HepG2 (cell line): ENCODE data around the gene GGTA1. TPM values are rescaled to one million over a fixed set of nuclear protein-coding genes. Genes with fewer than 3 reads are reported as not detected.

Experiments used
- ARHGAP35 ChIP-seq: sonication (generic); formaldehyde crosslinking; IDR thresholded peaks from 2 replicates; pipeline ENCODE4 v1.9.0; 2022; ENCODE audit warnings: mild to moderate bottlenecking, inconsistent platforms, moderate library complexity, missing genetic modification reagents, borderline replicate concordance
- ERF ChIP-seq: IDR thresholded peaks from 2 replicates; pipeline ENCODE4 v1.6.1; 2018; ENCODE audit warnings: missing biosample characterization, missing genetic modification reagents
- GPN1 ChIP-seq: sonication (generic); formaldehyde crosslinking; IDR thresholded peaks from 2 replicates; pipeline ENCODE4 v1.5.1; 2020; ENCODE audit warnings: missing genetic modification reagents, borderline replicate concordance
- HOXA5 ChIP-seq: sonication (generic); formaldehyde crosslinking; IDR thresholded peaks from 2 replicates; pipeline ENCODE4 v1.4.0; 2020; ENCODE audit warnings: missing genetic modification reagents
- JUNB ChIP-seq: sonication (generic); formaldehyde crosslinking; IDR thresholded peaks from 2 replicates; pipeline ENCODE4 v1.8.0; 2022; ENCODE audit warnings: missing genetic modification reagents, mild to moderate bottlenecking, borderline replicate concordance
- JUND ChIP-seq: sonication (generic); formaldehyde crosslinking; IDR thresholded peaks from 2 replicates; pipeline ENCODE4 v1.8.0; 2022; ENCODE audit warnings: mild to moderate bottlenecking, missing genetic modification reagents
- KLF16 ChIP-seq, 2 experiments: sonication (generic) in 1 of 2; formaldehyde crosslinking in 1 of 2; IDR thresholded peaks; 2 replicates each; pipeline versions ENCODE4 v1.6.1 to v1.8.0; 2016 to 2023; ENCODE audit warnings: missing genetic modification reagents in 2 of 2, missing compliant biosample characterization in 1 of 2
- RXRB ChIP-seq: IDR thresholded peaks from 2 replicates; pipeline ENCODE4 v1.6.1; 2016; ENCODE audit warnings: borderline replicate concordance, missing genetic modification reagents, missing compliant biosample characterization
- SALL2 ChIP-seq: sonication (generic); formaldehyde crosslinking; IDR thresholded peaks from 2 replicates; pipeline ENCODE4 v1.8.1; 2023; ENCODE audit warnings: mild to moderate bottlenecking, missing genetic modification reagents, inconsistent platforms
- SKI ChIP-seq: fragments of 450-650 bp; IDR thresholded peaks from one replicate; pipeline ENCODE4 v1.6.1; 2018; ENCODE audit warnings: mild to moderate bottlenecking; ENCODE audit not compliant: partially characterized antibody
- SOX5 ChIP-seq: IDR thresholded peaks from 2 replicates; pipeline ENCODE4 v1.6.1; 2016; ENCODE audit warnings: borderline replicate concordance
- STAT5B ChIP-seq: sonication (generic); formaldehyde crosslinking; IDR thresholded peaks from 2 replicates; pipeline ENCODE4 v1.4.0; 2020; ENCODE audit warnings: missing genetic modification reagents
- ZMYM4 ChIP-seq: sonication (generic); formaldehyde crosslinking; IDR thresholded peaks from 2 replicates; pipeline ENCODE4 v1.8.1; 2023; ENCODE audit warnings: mild to moderate bottlenecking, missing genetic modification reagents
- ZNF224 ChIP-seq: sonication (generic); formaldehyde crosslinking; IDR thresholded peaks from 2 replicates; pipeline ENCODE4 v1.5.0; 2020; ENCODE audit warnings: mild to moderate bottlenecking, missing genetic modification reagents
- ZNF235 ChIP-seq: sonication (generic); formaldehyde crosslinking; IDR thresholded peaks from 2 replicates; pipeline ENCODE4 v1.8.1; 2023; ENCODE audit warnings: mild to moderate bottlenecking, missing genetic modification reagents, borderline replicate concordance
- ZNF256 ChIP-seq: sonication (generic); formaldehyde crosslinking; conservative IDR thresholded peaks from 2 replicates; pipeline ENCODE4 v1.4.0; 2020; ENCODE audit warnings: missing genetic modification reagents
- ZNF543 ChIP-seq: sonication (generic); formaldehyde crosslinking; IDR thresholded peaks from 2 replicates; pipeline ENCODE4 v1.4.0; 2020; ENCODE audit warnings: mild to moderate bottlenecking, missing genetic modification reagents
- ZNF549 ChIP-seq: sonication (generic); formaldehyde crosslinking; IDR thresholded peaks from 2 replicates; pipeline ENCODE4 v1.5.0; 2020; ENCODE audit warnings: missing genetic modification reagents
- ZNF598 ChIP-seq: sonication (generic); formaldehyde crosslinking; IDR thresholded peaks from 2 replicates; pipeline ENCODE4 v1.5.1; 2020; ENCODE audit warnings: mild to moderate bottlenecking, missing genetic modification reagents, borderline replicate concordance
- ZNF614 ChIP-seq: IDR thresholded peaks from 2 replicates; pipeline ENCODE4 v1.6.1; 2018; ENCODE audit warnings: missing biosample characterization, missing genetic modification reagents, inconsistent platforms, borderline replicate concordance
- ZSCAN20 ChIP-seq: sonication (generic); formaldehyde crosslinking; IDR thresholded peaks from 2 replicates; pipeline ENCODE4 v1.4.0; 2020; ENCODE audit warnings: missing genetic modification reagents, mild to moderate bottlenecking, borderline replicate concordance
- polyA plus RNA-seq, 8 experiments: library from polyadenylated mRNA; depleted of rRNA in 3 of 8; stranded (reverse) in 7 of 8; unstranded in 1 of 8; fragments of >200 nt; fragmentation: Illumina TruSeq in 4 of 8; extraction: Trizol in 4 of 8; gene quantifications; 2 replicates each; pipeline versions ENCODE4 v1.2.1 to v1.2.3, GENCODE V29; 2011 to 2016; ENCODE audit warnings: low read depth in 4 of 8, missing spikeins in 1 of 8, mixed read lengths in 1 of 8; ENCODE audit not compliant: insufficient read depth in 1 of 8
- total RNA-seq, 5 experiments: library from RNA; depleted of rRNA; stranded (reverse); fragments of >200 nt; fragmentation: Illumina TruSeq; extraction: Trizol; gene quantifications; 2 replicates each; pipeline ENCODE4 v1.2.3, GENCODE V29; 2016; ENCODE audit warnings: low read depth in 1 of 5
- TF ChIP-seq, protein P1 (sequence below): IDR thresholded peaks from 2 replicates; pipeline ENCODE4 v1.6.1; 2016; ENCODE audit warnings: mild to moderate bottlenecking
- TF ChIP-seq, protein P2 (sequence below): sonication (generic); formaldehyde crosslinking; IDR thresholded peaks from 2 replicates; pipeline ENCODE4 v1.8.1; 2023; ENCODE audit warnings: mild to moderate bottlenecking, missing genetic modification reagents
- TF ChIP-seq, protein P3 (sequence below): sonication (generic); formaldehyde crosslinking; IDR thresholded peaks from 2 replicates; pipeline ENCODE4 v1.9.0; 2021; ENCODE audit warnings: missing genetic modification reagents, mild to moderate bottlenecking, borderline replicate concordance
- TF ChIP-seq, protein P4 (sequence below): sonication (generic); IDR thresholded peaks from 2 replicates; pipeline ENCODE4 v1.6.1; 2016; ENCODE audit warnings: low read depth, borderline replicate concordance
- TF ChIP-seq, protein P5 (sequence below): sonication (generic); formaldehyde crosslinking; IDR thresholded peaks from 2 replicates; pipeline ENCODE4 v1.4.0; 2020; ENCODE audit warnings: missing genetic modification reagents, borderline replicate concordance

Gene GGTA1
- total and polyA plus RNA-seq, 2 of the 13 experiments (the other 11 are each of a cell fraction or from before 2014, with no cell fraction given), result not detected

DNA sequence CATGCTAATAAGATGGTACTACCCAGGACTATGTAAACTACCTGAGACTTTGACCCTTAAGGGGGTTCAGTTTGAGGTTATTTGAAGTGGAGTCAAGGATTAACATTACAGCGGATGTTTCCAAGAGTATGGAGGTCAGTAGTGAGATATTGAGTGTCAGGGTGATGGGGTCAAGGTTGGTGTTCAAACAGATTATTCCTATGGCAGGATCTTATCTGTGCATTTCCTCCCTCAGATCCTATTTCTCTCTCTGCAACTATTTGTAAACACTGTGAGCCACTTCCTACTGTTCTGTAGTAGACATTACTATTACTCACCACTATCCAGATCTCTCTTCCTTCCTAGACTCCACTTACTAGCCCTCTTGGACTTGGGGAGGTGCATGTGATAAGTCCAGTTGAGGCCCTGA, 75.6 kb downstream of the GGTA1 start (continued):
- TF ChIP-seq, protein P1, sequence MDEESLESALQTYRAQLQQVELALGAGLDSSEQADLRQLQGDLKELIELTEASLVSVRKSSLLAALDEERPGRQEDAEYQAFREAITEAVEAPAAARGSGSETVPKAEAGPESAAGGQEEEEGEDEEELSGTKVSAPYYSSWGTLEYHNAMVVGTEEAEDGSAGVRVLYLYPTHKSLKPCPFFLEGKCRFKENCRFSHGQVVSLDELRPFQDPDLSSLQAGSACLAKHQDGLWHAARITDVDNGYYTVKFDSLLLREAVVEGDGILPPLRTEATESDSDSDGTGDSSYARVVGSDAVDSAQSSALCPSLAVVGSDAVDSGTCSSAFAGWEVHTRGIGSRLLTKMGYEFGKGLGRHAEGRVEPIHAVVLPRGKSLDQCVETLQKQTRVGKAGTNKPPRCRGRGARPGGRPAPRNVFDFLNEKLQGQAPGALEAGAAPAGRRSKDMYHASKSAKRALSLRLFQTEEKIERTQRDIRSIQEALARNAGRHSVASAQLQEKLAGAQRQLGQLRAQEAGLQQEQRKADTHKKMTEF (CRISPR knock-in tag), result peak; percentile 79; the same call in 1 of the 2 replicates
- peak; percentile 21; the same call in 1 of the 2 replicates for TF ChIP-seq JUND (CRISPR knock-in tag)
- TF ChIP-seq SOX5 (CRISPR knock-in tag), result peak; percentile 80; the same call in 1 of the 2 replicates
- TF ChIP-seq, protein P2, sequence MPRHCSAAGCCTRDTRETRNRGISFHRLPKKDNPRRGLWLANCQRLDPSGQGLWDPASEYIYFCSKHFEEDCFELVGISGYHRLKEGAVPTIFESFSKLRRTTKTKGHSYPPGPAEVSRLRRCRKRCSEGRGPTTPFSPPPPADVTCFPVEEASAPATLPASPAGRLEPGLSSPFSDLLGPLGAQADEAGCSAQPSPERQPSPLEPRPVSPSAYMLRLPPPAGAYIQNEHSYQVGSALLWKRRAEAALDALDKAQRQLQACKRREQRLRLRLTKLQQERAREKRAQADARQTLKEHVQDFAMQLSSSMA (CRISPR knock-in tag), result no peak
- TF ChIP-seq STAT5B (CRISPR knock-in tag), result no peak
- TF ChIP-seq, protein P3, sequence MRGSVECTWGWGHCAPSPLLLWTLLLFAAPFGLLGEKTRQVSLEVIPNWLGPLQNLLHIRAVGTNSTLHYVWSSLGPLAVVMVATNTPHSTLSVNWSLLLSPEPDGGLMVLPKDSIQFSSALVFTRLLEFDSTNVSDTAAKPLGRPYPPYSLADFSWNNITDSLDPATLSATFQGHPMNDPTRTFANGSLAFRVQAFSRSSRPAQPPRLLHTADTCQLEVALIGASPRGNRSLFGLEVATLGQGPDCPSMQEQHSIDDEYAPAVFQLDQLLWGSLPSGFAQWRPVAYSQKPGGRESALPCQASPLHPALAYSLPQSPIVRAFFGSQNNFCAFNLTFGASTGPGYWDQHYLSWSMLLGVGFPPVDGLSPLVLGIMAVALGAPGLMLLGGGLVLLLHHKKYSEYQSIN (CRISPR knock-in tag), result no peak
- 0 out of 2 replicates have a peak, but pooled peaks have one; percentile 24 for TF ChIP-seq HOXA5 (CRISPR knock-in tag)
- TF ChIP-seq ARHGAP35 (CRISPR knock-in tag), result no peak
- peak; percentile 57; the same call in 1 of the 2 replicates for TF ChIP-seq ERF (CRISPR knock-in tag)
- TF ChIP-seq JUNB (CRISPR knock-in tag), result no peak; the same call in 1 of the 2 replicates
- no peak for TF ChIP-seq ZNF598 (CRISPR knock-in tag)
- TF ChIP-seq ZNF543 (CRISPR knock-in tag), result no peak
- no peak for TF ChIP-seq ZNF224
- no peak for TF ChIP-seq ZSCAN20
- TF ChIP-seq, protein P4, sequence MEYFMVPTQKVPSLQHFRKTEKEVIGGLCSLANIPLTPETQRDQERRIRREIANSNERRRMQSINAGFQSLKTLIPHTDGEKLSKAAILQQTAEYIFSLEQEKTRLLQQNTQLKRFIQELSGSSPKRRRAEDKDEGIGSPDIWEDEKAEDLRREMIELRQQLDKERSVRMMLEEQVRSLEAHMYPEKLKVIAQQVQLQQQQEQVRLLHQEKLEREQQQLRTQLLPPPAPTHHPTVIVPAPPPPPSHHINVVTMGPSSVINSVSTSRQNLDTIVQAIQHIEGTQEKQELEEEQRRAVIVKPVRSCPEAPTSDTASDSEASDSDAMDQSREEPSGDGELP, result no peak
- TF ChIP-seq RXRB (CRISPR knock-in tag), result peak; percentile 97
- TF ChIP-seq KLF16 (CRISPR knock-in tag; IDR thresholded peaks at IDR 0.05), result no peak
- peak; percentile 24 for TF ChIP-seq SKI
- no peak for TF ChIP-seq GPN1 (CRISPR knock-in tag)
- 0 out of 2 replicates have a peak, but pooled peaks have one; percentile 46 for TF ChIP-seq ZNF614
- TF ChIP-seq SALL2 (CRISPR knock-in tag), result no peak
- TF ChIP-seq ZNF256 (CRISPR knock-in tag), result no peak
- peak; percentile 76 for TF ChIP-seq ZMYM4
- TF ChIP-seq ZNF235 (CRISPR knock-in tag), result no peak
- TF ChIP-seq, protein P5, sequence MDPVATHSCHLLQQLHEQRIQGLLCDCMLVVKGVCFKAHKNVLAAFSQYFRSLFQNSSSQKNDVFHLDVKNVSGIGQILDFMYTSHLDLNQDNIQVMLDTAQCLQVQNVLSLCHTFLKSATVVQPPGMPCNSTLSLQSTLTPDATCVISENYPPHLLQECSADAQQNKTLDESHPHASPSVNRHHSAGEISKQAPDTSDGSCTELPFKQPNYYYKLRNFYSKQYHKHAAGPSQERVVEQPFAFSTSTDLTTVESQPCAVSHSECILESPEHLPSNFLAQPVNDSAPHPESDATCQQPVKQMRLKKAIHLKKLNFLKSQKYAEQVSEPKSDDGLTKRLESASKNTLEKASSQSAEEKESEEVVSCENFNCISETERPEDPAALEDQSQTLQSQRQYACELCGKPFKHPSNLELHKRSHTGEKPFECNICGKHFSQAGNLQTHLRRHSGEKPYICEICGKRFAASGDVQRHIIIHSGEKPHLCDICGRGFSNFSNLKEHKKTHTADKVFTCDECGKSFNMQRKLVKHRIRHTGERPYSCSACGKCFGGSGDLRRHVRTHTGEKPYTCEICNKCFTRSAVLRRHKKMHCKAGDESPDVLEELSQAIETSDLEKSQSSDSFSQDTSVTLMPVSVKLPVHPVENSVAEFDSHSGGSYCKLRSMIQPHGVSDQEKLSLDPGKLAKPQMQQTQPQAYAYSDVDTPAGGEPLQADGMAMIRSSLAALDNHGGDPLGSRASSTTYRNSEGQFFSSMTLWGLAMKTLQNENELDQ, result no peak
- TF ChIP-seq ZNF549 (CRISPR knock-in tag), result no peak
